GM21360 (cell line): Measurements from ENCODE around the gene GSK3B.

Experiments
- ATAC-seq: cut with Tn5 transposase; IDR thresholded peaks from one replicate; pipeline ENCODE4 v1.9.1; 2021; ENCODE audit warnings: mild to moderate bottlenecking, moderate library complexity; ENCODE audit not compliant: unreplicated experiment

GSK3B gene

DNA sequence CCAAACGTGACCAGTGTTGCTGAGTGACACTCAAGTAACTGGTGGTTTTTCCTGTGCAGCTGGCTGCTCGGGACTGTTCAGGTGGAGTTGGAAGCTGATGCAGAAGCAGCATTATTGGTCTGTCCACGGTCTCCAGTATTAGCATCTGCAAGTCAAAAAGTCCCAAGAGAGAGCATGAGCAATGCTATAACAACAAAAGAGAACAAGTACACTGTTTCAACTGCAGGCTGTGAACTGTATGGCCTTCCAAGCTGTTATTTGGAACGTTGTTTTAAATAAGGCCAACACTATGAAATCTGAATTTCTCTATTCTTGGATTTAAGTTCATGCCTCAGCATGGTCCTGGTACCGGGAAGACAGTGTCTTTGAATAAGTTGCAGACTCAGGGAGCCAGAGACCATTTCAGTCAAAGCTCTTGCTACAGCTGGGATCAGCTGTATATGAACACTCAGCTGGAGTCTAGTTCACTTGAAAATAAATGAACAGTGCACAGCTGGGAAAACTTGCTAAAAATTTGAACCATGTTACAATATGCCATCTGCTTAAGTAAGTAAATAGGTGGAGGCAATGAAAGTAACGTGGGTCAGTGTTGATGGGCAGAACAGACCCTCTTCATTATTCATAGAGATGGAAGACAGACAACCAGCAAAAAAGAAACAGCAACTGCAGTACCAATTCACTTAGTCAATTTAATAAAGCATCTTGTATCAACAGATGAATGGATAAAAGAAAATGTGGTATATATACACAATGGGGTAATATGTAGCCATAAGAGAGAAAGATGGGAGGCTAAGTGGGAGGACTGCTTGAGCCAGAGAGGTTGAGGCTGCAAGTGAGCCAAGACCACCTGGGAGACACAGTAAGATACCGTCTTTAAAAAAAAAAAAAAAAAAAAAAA lies 267.3 kb downstream of the GSK3B start:
- ATAC-seq, result no peak

- no peak for ATAC-seq
These were observed 268.4 kb downstream of the GSK3B start for GRCh38 chr3:119825820-119826219.

GRCh38 chr3:119819806-119820205 lies 274.4 kb downstream of the GSK3B start:
- no peak for ATAC-seq

GRCh38 chr3:119818937-119819336 lies 275.3 kb downstream of the GSK3B start:
- ATAC-seq, result no peak

DNA sequence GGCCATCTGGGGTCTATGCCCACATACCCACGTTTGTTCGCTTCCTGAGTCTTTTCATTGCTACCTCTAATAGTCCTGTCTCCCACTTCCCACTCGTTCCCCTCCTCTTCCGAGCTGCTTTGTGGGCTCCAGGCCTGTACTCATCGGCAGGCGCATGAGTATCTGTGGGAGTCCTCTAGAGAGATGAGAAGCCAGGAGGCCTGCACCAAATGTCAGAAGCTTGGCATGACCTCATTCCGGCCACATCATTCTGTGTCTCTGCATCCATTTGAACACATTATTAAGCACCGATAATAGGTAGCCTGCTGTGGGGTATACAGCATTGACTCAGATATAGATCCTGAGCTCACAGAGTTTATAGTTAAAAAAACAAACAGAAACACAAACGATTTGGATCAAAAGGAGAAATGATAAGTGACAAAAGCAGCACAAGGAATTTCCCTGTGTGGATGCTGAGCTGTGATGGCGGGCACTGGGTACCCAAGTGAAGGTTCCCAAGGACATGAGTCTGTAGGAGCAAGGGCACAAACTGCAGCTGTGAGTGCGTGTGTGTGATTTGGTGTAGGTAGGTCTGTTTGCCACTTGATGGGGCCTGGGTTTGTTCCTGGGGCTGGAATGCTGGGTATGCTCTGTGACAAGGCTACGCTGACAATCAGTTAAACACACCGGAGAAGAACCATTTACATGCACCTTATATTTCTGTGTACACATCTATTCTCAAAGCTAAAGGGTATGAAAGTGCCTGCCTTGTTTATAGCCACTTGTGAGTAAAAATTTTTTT lies 276.5 kb downstream of the GSK3B start:
- no peak for ATAC-seq

DNA sequence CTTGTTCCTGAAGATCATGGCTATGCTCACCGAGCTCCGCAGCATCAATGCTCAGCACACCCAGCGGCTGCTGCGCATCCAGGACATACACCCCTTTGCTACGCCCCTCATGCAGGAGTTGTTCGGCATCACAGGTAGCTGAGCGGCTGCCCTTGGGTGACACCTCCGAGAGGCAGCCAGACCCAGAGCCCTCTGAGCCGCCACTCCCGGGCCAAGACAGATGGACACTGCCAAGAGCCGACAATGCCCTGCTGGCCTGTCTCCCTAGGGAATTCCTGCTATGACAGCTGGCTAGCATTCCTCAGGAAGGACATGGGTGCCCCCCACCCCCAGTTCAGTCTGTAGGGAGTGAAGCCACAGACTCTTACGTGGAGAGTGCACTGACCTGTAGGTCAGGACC lies 277.2 kb downstream of the GSK3B start:
- ATAC-seq, result no peak

- no peak for ATAC-seq
These were observed 278.5 kb downstream of the GSK3B start for GRCh38 chr3:119815716-119816115.

DNA sequence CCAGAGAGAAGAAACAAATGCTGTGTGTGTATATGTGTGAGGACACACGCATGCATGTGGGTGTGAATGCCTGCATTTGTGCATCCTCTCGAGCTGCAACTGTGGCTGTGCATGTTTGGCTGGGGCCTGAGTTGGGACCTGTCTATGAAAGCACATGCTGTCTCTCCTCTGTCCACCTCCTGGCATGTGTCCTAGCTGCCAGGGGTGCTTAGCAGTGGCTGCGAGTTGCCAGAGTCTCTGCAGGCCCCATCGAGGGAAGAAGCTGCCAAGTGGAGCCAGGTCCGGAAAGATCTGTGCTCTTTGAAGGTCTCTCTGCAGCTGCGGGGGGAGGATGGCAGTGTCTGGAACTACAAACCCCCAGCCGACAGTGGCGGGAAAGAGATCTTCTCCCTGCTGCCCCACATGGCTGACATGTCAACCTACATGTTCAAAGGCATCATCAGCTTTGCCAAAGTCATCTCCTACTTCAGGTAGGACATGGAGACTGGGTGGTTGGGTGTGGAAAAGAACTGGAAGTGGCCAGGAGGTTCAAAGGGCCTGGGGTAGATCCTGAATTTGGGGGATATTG lies 281.7 kb downstream of the GSK3B start:
- no peak for ATAC-seq

DNA sequence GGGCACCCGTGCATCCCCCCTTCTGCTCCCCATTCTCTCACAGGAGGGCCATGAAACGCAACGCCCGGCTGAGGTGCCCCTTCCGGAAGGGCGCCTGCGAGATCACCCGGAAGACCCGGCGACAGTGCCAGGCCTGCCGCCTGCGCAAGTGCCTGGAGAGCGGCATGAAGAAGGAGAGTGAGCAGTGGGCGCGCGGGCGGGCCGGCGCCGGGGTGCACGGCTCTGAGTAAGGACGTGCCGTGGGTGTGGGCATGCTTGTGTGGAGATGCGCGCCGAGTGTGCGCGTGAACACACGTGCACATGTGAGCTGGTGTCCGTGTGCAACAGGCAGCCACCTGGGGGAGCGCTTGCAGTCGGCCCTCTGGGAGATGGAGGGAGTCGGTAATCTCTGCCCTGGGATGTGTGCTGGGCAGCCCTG lies 284.2 kb downstream of the GSK3B start:
- ATAC-seq, result peak; percentile 77

DNA sequence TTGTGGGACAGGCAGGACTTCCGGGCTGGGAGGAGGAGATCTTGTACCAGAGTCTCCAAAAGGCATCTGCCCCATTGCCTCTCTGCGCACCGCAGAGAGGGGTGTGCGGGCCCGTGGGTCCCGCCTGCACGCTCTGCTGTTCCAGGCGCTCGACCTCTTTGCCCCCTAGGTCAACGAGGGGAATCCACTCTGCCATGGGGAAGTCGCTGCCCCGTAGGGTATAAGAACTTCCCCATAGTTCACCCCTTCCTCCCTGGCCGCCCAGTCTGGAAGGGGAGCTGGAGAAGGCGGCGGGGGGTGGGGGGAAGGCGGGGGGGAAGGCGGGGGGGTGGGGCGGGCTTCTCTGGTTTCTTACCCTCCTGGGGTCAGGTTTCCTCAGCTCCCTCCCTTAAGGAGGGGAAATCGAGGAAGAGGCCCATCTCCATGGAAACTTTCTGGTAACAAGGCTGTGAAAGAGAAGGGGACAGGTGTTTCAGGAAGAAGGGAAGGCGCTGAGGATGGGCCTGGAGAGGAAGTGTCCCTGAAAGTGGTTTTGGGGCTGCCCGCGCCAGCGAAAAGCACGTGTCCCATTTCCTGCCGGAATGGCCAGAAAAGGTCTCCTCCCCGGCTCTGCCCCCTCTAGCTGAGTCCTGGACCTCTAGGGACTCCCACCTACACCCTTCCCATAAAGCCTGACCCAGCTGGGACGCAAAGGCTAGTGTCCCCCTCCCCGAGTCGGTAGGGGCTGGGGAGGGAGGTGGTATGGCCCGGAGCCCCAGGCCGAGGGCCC lies 284.8 kb downstream of the GSK3B start:
- ATAC-seq, result peak; percentile 32

GRCh38 chr3:119808843-119809242 lies 285.4 kb downstream of the GSK3B start:
- ATAC-seq, result no peak

GRCh38 chr3:119808244-119808643 lies 286.0 kb downstream of the GSK3B start:
- no peak for ATAC-seq

DNA sequence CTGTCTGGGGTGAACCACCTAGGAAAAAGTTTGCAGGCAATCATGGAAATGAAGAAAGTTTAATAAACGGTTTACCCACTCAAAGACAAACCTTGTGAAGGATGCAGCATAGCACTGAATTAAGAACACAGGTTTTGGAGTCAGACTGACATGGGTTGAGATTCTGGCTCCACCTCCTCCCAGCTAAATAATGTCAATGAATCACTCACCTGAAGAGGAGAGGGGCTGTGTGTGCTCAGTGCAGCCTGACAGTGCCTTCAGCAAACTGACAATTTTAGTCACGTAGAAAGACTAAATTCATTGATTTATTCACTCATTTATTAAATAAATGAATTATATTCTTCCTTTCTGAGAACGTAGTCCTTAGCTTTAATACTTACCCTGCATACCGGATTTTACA lies 293.4 kb downstream of the GSK3B start:
- no peak for ATAC-seq

DNA sequence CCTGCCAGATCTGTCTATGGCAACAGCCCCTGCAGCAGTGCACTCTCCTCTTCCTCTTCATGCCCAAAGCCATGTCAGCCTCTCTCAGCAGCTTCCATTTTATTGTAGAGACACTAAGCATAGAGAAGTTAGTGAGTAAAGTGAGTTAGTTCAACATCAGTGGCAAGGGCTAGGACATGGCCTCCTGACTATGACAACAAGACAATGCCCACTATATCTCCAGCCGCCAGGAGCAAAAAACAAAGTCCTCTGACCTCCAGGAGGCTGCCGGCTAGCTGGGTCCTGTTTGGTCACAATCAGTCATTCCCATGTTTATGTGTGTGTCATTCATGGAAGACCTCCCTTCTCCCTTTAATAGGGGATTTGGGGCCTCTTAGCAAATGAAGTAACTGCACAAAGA lies 297.5 kb downstream of the GSK3B start:
- ATAC-seq, result no peak

DNA sequence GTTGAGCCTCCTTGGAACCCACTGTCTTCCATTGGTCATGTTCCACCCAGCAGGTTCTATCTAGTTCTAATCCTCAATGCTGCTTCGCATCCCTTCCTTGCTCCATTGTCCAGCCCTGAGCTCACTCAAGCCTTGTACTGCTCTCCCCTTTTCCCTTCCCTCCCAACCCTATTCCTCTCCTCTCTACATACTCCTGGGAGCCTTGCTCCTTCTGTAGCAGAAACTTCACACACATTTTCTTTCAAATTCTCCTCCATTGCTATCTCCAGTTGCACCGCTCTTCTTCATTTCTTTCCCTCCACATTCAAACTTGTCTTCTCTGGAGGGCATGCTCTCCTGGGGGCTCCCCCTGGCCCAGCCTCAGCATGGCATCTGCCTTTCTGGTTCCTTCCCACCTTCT lies 297.9 kb downstream of the GSK3B start:
- ATAC-seq, result no peak

DNA sequence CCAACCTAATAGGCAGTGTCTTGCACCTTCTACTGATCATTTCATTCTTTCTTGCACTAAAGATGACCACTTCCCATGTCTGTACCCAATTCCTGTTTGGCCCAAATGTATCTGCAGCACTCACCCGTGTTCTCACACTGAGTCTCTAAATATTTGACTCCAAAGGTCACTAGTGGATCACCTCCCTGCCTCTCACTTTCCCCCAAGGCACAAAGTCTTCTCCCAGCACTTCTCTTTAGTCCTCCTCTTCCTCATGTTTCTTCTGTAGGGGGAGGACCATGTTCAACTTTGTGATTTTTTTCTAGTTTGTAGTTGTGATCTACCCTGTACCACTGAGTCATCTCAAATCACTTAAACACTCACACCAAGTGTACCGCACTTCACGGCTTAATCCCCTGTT lies 298.4 kb downstream of the GSK3B start:
- ATAC-seq, result no peak

- no peak for ATAC-seq
These were observed 299.2 kb downstream of the GSK3B start for GRCh38 chr3:119794971-119795612.

DNA sequence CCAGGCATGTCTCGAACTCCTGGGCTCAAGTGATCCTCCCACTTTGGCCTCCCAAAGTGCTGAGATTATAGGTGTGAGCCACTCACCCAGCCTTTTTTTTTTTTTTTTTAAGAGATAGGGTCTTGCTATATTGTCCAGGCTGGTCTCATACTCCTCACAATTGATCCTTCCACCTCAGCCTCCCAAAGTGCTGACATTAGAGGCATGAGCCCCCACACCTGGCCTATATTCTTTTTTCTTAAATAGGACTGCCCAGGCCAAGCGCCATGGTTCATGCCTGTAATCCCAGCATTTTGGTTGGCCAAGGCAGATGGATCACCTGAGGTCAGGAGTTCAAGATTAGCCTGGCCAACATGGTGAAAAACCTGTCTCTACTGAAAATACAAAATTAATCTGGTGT lies 299.8 kb downstream of the GSK3B start:
- no peak for ATAC-seq

DNA sequence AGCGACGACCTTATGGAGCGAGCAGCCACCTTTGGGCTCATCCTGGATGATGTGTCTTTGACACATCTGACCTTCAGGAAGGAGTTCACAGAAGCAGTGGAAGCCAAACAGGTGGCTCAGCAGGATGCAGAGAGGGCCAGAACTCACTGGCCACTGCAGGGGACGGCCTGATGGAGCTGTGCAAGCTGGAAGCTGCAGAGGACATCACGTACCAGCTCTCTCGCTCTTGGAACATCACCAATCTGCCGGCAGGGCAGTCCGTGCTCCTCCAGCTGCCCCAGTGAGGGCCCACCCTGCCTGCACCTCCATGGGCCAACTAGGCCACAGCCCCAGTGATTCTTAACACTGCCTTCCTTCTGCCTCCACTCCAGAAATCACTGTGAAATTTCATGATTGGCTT lies 302.0 kb downstream of the GSK3B start:
- ATAC-seq, result no peak

DNA sequence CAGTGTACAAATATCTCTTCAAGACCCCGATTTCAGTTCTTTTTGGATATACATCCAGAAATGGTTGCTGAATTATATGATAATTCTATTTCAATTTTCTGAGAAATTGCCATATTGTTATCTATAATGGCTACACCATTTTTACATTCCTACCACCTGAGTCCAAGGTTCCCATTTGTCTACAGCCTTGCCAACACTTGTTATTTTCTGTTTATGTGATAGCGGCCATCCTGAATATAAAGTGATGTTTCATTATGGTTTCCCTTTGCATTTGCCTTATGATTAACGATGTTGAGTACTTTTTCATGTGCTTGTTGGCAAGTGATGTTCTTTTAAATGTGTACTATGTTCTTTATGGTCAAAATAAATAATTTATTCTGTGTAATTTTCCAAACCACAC lies 303.9 kb downstream of the GSK3B start:
- no peak for ATAC-seq

GRCh38 chr3:119786409-119786808 lies 307.8 kb downstream of the GSK3B start:
- ATAC-seq, result no peak
